ENCODE data around the gene AK4. TPM values are rescaled to one million over a fixed set of nuclear protein-coding genes. Genes with fewer than 3 reads are reported as not detected.

AK4 gene
- total and polyA plus RNA-seq, 2 of the 8 experiments (the other 6 are each of a cell fraction or from before 2014, with no cell fraction given), result 64.5 to 175 TPM

DNA sequence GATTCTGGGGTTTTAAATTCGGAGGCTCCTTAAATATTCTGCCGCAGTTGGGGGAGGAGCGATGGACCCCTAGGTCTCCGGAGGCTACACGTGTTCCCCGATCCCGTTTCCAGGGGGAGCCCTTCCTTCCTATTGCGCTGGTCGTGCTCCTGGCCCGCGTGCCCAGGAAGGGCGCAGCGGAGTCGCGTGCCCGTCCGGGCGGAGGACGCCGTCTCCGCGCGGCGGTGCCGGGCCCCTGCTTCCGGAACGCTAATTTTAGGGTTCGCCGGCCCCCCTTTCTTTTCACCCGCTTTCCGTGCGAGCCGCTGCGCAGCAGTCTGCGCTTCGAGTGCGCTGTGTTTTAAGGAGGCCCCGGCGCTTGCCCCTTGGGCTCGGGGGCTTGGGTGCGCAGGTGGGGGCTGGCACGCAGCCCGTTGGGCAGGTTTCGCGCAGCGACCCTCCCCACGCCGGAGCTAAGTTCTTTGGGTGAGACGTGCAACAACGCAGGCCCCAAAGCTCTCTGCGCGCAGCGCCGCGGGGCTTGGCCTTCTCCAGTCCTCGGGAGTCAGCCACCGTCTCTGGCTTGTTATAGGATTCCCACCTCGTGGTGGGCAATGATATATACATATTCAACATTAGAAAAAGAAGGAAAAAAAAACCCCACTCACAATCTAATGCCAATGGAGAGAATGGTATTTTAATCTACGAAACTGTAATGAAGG, 117.8 kb downstream of the AK4 start (continued):
- TF ChIP-seq CTCF (IDR thresholded peaks at IDR 0.05; ENCODE audit: control extremely low read depth in 1 of 3, insufficient read depth in 1 of 3, low read depth in 1 of 3, low read length in 3 of 3) (peak; percentile 49 to 66 (median 54)), KDM1A (IDR thresholded peaks at IDR 0.05; ENCODE audit: borderline replicate concordance, low read length) (0 out of 2 replicates have a peak, but pooled peaks have one; percentile 18), RFX5 (IDR thresholded peaks at IDR 0.05; ENCODE audit: borderline replicate concordance, low read depth, low read length) (no peak), GTF2F1 (IDR thresholded peaks at IDR 0.05; ENCODE audit: borderline replicate concordance, low read depth, low read length) (no peak), BACH1 (IDR thresholded peaks at IDR 0.05; ENCODE audit: low read length) (no peak; the same call in 1 of the 2 replicates), BRCA1 (IDR thresholded peaks at IDR 0.05; ENCODE audit: low read depth, low read length) (no peak), ZNF274 (IDR thresholded peaks at IDR 0.05; ENCODE audit: borderline replicate concordance, extremely low read depth, low read length) (no peak), SIX5 (IDR thresholded peaks at IDR 0.05; ENCODE audit: low read depth, low read length) (no peak)
- TF ChIP-seq, protein P1, sequence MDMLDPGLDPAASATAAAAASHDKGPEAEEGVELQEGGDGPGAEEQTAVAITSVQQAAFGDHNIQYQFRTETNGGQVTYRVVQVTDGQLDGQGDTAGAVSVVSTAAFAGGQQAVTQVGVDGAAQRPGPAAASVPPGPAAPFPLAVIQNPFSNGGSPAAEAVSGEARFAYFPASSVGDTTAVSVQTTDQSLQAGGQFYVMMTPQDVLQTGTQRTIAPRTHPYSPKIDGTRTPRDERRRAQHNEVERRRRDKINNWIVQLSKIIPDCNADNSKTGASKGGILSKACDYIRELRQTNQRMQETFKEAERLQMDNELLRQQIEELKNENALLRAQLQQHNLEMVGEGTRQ (IDR thresholded peaks at IDR 0.05; ENCODE audit: low read length), result no peak

Data from H1 (cell line).